ENCODE measurements around the gene CHST13.

Gene CHST13

DNA sequence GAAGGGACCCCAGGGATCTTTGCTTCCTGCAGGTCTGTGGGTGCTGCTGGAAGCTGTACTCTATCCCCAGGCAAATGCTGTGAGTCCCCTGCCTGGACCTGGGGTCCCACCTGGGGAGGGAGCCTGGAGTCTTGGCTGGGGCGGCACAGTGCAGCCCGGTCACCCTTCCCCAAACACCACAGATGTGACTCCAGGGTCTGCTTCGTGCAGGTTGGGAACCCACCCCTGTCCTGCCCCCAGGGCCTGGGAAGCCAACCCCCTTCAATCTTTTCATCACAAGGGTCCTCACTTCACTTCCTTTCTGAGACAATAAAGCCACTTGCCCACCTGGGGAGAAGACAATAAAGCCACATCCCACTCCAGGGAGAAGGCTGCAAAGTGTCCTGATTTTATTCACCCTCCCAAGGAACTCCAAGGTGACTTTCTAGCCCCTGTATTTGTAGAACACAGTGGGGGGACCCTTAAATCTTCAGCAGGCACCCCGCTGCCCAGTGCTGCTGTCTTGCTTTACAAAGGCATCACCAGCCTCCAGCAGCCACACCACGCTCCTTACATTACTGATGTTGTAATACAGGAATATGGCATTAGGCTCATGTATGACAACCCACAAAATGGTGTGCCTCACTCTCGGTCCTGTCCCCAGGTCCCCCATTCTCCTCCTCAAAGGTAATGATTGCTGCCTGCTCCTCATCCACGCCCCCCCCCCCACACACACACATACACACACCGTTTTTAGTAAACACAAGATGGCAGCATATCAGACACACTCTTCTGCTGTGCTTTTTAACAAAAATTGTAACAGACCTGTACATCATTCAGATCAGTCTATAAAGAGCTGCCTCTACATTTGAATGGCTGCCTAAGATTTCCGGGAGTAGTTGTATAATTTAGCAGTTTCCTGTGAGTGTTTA, 24.9 kb downstream of the CHST13 start:
- in situ Hi-C loops (cut with MboI; ENCODE audit: low sequenced_read_pairs, unreplicated experiment), result no loop called here
- TF ChIP-seq CTCF (IDR thresholded peaks at IDR 0.05; ENCODE audit: borderline replicate concordance, control extremely low read depth, extremely low read depth, insufficient read depth, missing control alignments), result no peak
- no peak for DNase-seq (ENCODE audit: low spot score)

- no peak for DNase-seq (ENCODE audit: low spot score)
- in situ Hi-C loops (cut with MboI; ENCODE audit: low sequenced_read_pairs, unreplicated experiment), result no loop called here
- no peak for TF ChIP-seq CTCF (IDR thresholded peaks at IDR 0.05; ENCODE audit: borderline replicate concordance, control extremely low read depth, extremely low read depth, insufficient read depth, missing control alignments)
These were observed 26.0 kb downstream of the CHST13 start for GRCh38 chr3:126549861-126550487.

DNA sequence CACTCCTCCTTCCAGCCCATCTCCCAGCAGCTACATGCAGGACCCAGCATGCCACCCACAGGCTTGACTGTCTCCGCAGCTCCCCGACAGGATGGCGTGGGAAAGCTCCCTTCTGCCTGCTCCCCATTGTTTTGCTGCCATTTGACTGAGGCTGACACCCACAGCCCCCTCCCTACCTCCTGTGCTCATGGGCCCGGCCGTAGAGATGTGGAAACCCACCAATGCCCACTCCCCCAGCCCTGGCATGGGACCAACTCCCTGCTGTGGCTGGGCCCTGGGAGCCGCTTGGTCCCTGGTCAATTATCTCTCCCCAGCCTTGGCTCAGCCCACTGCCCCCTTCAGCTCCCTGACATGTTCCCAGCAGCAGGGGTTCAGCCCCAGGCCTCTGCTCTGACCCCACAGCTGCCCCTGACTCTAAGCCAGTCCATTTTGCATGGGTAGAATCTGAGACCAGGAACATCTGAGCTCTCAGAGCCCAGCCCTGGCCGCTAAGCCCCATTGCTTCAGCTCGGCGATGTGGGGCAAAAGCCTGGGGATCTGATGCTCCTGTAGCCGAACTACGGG, 26.6 kb downstream of the CHST13 start:
- no peak for DNase-seq (ENCODE audit: low spot score)
- no peak for TF ChIP-seq CTCF (IDR thresholded peaks at IDR 0.05; ENCODE audit: borderline replicate concordance, control extremely low read depth, extremely low read depth, insufficient read depth, missing control alignments)
- in situ Hi-C loops (cut with MboI; ENCODE audit: low sequenced_read_pairs, unreplicated experiment), result no loop called here

- TF ChIP-seq CTCF (IDR thresholded peaks at IDR 0.05; ENCODE audit: borderline replicate concordance, control extremely low read depth, extremely low read depth, insufficient read depth, missing control alignments), result no peak
- in situ Hi-C loops (cut with MboI; ENCODE audit: low sequenced_read_pairs, unreplicated experiment), result no loop called here
- DNase-seq (ENCODE audit: low spot score), result peak; percentile 20
These were observed 27.3 kb downstream of the CHST13 start for GRCh38 chr3:126551121-126551838.

DNA sequence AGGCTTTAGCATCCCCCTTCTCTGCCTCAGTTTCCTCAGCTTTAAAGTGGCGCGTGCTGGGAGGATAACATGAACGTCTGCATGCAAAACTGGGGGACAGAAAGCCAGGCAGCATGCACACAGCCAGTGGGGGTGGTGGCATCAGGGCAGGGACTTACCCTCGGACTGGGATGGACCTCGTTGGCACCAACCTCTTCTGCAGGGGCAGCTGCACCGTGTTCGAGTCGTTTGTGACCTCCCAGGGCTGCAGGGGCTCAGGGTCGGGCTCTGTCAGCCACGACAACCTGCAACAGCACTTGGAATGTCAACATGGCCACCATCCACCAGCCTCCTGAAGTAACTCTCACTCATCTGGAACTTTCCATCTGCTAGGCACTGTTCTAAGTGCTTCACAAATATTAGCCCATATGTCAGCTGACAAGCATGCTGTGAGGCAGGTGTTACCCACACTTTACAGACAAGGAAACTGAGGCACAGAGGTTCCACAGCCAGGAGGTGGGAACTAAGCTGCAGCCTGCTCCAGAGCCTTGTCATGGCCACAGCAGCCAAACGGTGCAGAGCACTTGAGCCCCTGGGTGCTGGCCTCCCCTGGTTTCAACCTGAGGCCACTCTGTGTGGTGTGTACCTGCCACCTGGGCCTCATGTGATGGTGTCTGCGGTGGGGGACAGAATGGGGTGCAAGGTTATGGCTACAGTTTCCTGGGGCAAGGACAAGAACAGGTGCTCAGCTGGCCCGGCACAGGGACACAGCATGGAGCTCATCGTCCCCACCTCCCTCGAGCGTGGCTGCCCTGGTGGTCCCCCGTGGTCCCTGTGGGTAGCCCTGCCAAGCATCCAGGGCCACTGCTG, 28.1 kb downstream of the CHST13 start:
- in situ Hi-C loops (cut with MboI; ENCODE audit: low sequenced_read_pairs, unreplicated experiment), result no loop called here
- DNase-seq (ENCODE audit: low spot score), result peak; percentile 25
- no peak for TF ChIP-seq CTCF (IDR thresholded peaks at IDR 0.05; ENCODE audit: borderline replicate concordance, control extremely low read depth, extremely low read depth, insufficient read depth, missing control alignments)
